Inferior parietal cortex (tissue), 1 donor: ENCODE measurements around the gene ZRANB3.

Experiments
- DNase-seq: peaks from one replicate; pipeline ENCODE4 v3.0.0-alpha.2; 2016; ENCODE audit errors: extremely low spot score

ZRANB3 gene

DNA sequence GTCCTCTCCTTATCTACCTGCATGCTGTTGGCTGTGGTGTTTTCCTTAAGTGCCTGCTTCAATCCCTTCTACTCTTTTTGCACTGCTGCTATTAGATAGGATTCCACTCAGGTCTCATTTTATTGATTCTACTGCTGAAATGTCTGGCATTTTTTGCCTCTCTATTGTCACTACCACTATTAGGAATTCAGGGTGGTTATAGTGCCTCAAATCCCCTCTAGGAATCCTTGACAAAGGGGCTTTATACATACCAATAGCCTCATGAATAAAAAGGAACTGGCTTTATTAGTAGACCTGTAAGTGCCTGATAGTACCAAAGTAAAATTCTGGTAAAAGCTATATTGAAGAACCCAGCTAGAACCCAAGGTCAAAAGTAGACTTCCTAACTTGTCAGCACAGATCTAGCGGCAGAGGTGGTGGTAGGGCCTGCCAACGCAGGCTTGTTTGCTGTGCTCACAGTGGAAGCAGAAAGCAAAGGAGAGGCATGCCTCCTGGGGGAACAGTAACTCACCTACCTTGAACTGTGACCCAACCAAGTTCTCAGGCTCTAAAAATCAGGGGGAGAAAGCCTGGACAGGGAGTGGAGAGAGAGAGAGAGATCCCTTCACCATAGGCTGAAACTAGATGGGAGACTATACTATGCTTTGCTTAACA lies 278.1 kb downstream of the ZRANB3 start:
- DNase-seq: no peak

DNA sequence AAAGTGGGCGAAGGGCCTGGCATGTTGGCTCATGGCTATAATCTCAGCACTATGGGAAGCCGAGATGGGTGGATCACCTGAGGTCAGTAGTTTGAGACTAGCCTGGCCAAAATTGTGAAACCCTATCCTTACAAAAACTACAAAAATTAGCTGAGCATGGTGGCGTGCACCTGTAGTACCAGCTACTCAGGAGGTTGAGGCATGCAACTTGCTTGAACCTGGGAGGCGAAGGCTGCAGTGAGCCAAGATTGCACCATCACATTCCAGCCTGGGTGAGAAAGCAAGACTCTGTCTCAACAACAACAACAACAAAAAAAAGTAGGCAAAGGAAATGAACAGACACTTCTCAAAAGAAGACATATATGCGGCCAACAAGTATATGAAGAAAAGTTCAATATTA lies 282.4 kb downstream of the ZRANB3 start:
- DNase-seq: no peak

DNA sequence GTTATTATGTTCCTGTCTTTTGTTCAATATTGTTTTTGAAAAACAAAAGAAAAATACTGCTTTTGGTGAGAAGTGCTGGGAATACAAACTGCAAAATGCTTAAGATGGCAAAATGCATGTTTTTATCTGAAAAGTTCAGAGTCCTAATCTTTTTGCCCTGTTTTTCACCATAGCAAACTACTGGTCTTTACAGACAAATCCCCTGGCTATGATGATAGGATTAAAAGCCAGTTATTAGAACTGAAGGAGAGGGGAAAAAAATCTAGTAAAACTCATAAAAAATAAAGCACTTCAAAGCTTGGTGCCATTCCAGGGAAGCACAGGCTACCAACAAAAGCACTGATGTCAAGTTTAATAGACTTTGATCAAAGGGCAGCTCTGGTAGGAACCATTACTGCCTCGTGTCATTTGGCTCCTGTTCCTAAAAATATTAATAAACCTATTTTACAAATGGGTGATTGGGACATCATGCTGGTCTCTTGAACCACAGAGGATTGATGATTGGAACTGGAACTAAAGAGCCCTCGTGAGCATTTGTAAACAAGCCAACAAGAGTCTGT lies 284.2 kb downstream of the ZRANB3 start:
- no peak for DNase-seq

DNA sequence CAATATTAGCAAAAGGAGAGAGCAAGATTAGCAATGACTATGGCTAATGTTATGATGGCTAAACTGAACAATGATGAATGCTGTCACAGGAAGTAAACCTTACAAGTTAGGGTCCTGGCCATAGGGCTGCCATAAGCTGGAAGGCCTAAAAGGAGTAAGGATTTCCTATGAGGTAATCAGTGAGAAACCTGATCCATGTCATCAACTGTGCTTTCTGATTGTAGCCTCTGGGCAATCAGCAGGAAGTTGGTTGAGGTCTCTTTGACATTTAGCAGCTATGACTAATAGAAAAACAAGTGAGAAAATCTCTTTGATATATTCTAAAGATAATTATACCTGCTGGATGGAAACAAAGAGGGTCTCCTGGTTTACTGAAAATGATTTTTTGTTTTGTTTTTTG lies 285.9 kb downstream of the ZRANB3 start:
- DNase-seq: no peak

DNA sequence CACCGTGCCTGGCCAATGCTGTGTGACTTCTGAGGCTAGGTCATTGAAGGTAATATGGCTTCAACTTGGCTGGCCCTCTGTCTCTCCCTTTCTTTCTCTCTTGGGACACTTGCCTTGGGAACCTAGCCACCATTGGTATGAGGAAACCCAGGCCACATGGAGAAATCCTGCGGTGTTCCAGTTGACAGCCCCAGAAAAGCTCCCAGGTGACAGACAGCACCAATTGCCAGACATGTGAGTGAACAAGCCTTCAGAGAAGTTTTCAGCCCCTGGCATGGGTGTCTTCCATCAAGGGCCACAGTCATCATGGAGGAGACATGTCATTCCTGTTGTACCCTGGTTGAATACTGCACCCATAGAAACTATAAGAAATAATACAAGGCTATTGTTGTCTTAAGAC lies 292.4 kb downstream of the ZRANB3 start:
- DNase-seq: no peak

DNA sequence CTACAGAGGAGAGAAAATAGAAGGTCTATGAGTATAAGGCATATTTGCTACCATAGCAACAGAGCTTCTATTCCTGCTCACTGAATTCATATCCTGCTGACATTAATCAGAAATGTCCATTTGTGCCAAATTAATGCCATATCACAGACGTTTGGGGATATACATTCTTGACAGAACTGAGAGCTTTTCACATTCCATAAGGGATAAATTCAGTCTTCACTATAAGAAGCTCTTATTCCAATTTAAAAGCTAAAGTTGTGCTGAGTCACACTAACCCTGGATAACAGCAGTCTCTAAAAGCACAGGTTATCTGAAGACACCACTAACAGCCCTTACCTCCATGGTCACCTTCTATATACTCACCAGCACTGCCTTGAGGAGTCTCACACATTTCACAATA lies 300.9 kb downstream of the ZRANB3 start:
- peak; percentile 42 for DNase-seq

DNA sequence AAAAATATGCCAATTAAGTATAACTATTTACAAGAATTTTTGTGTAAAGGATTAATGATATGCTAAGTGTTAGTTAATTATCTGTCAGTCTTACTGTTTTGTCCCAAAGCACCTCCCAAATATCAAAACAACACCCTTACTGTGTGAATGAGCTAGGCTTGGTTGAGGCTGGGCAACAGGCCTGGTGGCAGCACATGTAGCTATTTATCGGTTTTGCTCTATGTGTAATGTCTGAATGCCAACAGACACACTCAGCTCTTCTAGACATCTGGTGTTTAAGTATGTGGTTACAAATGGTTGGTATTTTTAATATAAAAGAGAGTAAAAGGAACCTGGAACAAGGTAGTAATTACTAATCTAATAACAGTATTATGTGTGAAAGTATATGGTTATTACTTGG lies 303.6 kb downstream of the ZRANB3 start:
- DNase-seq: peak; percentile 24

DNA sequence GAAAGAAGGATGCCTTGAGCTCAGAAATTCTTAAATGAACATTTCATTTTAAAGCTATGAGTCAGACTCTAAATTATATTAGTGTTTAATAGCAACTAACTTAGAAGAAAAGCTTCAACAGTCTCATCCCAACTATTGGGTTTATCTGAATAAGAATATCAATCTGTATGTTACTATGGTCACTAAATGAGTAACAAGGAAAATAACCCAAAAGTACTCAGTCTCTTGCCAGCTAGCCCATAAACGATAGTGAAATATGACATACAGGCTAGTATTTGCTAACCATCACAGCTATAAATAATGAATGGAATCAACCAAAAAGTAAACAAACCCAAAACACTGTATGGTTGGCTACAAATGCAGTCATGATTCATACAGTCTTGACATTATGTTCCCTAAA lies 304.1 kb downstream of the ZRANB3 start:
- no peak for DNase-seq

DNA sequence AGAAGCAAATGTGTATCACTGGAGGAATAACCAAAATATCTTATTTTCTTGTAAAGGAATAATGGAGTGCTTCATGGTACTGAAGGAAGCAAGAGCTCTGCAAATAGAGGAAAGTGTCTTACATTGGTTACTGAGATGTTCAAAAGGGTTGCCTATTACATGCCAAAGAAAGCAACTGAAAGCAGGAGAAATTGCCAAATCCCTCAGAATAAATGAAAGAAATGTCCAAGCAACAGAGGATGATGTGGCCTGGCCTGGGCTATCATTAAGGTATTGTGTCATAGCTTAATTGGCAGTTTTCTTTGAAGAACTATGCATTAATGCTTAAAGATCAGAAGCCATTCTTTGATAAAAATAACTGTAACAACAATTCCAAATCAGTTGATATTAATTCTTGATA lies 305.2 kb downstream of the ZRANB3 start:
- DNase-seq: no peak

DNA sequence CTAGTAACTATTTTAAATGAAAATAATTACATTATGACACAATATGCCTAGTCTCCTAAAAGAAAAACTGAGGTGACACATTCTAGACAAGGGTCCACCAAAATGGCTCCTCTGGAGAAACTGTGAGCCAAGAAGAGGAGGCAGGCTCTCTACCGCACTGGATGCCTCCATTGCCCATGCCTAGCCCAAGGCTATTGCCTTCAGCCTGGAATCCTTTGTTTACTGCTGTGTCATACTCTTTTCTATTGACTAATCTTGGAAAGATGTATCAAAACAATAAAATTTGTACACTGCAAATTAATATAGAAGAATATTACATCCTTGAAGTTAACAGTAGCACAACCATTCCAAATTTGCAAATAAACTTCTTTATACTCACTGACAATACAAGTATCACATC lies 311.8 kb downstream of the ZRANB3 start:
- DNase-seq: no peak

DNA sequence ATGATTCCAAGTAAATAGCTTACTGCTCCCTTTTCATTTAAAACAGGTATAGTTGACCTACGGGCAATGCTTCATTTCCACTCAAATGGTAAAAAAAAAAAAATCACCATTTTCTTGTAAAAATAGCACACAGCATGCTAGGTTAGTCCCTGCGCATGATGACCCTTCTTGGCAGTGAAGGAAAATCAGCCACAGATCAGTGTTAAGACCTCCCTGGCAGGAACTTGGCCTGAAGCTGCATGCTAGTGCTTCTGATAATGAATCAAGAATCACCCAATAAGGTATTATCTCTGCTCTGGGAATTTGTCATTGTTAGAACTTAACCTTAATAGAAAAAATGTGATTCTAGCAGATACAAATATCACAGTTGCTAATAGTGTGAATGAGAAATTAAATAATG lies 312.6 kb downstream of the ZRANB3 start:
- DNase-seq: no peak

DNA sequence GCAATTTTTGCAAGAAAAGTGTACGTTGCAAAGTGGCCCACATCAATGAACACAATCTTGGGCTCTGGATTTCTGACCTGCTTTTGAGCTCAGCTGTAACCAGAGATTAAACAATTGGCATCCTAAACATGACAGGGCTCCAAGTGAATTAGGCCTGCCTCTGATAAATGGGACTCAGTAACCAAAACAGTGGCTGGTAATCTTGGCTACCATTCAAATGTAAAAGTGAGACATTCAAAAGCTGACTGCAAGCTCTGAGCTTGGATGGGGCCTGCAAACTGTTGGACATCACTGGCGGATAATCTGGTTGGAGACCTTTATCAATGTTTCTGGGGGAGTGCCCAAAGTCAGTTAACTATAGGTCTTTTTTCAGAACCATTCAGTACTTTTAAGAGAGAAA lies 318.3 kb downstream of the ZRANB3 start:
- no peak for DNase-seq

DNA sequence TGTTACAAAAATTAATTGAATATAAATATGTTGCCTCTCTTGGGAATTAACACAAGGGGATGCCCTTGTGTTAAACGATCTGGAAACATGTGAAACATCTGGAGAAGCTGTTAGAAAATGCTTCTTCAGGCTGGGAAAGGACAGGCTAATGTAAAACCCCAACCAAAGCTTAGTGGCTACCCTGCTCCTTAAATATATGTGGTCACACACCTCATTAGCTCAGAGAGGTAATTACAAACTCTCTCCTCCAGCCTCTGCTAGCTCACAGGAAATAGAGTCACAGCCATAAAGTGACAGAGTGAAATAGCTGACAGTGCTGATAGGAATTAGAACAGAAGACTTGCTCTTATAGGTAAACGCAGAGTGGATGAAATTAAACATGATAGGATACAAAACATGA lies 323.0 kb downstream of the ZRANB3 start:
- DNase-seq: no peak

DNA sequence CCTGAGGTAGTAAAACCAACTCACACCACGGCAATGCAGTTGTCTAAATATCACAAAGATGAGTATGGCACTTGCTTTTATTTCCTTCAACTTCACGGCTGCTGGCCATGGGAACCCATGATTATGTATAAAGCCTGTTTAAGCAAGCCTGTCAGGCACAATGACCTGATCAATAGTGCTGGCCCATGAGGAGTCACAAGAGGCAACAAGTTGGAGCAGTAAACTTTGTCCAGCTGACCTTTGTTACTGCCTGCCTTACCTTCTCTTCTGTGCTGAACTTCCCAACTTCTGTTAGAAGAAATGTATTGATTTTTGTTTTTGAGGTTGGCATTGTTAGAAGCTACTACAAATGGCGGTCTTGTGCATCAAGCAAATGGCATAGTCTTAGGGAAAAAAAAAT lies 327.1 kb downstream of the ZRANB3 start:
- DNase-seq: no peak

DNA sequence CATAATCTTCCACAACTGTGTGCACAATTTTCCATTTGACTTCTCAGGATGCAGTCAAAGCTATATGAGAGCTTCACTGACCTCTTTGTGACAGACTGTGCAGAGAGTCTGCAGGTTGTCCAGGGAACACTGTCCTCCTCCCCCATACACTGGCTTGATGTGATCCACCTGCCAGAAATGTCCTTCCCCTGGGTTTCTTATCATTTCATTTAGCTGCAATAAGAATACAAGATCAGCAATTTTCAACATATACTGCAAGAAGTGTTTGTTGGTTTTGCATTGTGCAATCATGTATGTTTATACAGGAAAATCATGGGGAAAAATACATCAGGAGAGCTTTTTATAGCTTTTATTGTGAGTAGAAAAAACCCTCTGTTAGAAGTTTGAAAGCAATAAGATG lies 328.3 kb downstream of the ZRANB3 start:
- DNase-seq: no peak

DNA sequence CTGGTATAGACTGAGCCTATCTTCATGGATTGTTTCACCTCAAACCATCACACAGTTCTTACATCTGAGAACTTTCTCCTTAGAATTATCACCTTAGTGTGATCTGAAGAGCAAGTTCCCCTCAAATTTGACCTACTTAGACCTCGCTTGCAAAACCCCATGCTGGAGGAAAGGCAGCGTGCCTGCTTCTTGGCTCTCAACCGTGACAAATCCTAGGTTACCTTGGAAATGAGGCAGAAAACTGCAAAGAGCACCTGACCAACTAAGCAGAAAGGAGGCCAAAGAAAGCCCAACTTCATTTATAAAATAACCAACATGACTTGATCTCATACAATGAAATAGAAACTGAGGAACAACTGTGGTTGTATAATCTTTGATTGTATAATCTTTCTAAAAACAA lies 332.5 kb downstream of the ZRANB3 start:
- DNase-seq: no peak

DNA sequence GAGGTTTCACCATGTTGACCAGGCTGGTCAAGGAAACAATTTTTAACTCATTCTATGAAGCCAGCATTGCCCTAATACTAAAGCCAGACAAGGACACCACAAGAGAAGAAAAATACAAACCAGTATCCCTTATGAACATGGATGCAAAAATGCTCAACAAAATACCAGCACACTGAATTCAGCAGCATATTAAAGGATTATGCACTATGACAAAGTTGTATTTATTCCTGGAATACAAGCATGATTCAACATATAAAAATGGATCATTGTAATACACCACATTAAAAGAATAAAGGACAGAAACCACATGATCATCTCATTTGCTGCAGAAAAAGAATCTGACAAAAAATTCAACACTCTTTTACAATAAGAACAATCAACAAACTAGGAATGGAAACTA lies 340.2 kb downstream of the ZRANB3 start:
- DNase-seq: no peak

DNA sequence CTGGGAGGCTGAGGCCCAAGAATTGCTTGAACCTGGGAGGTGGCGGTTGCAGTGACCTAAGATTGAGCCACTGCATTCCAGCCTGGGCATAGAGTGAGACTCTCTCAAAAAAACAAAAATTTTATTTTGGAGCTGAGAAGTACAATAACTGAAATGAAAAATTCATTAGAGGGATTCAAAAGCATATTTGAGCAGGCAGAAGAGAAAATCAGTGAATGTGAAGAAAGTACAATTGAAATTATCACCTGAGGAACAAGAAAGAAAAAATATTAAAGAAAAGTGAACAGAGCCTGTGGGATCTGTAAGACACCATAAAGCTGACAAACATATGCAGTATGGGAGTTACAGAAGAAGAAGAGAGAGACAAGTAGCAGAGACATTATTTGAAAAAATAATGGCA lies 341.9 kb downstream of the ZRANB3 start:
- DNase-seq: no peak

DNA sequence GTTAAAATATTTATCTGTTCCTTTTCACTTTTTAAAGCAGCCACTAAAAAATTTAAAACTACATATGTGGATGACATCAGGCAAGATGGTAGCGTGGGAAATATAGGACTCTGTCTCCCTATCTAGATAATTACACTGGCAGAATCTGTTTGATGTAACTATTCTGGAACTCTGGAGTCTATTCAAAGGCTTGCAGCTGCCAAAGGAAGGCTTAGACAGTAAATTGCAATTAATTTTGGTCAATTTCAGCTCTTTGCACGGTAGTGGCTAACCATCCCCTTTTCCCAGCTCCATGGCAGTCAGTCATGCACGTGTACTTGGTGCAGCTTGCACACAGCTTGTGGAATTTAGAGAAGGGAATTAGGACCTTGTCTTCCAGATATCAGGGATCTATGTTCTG lies 343.7 kb downstream of the ZRANB3 start:
- no peak for DNase-seq

DNA sequence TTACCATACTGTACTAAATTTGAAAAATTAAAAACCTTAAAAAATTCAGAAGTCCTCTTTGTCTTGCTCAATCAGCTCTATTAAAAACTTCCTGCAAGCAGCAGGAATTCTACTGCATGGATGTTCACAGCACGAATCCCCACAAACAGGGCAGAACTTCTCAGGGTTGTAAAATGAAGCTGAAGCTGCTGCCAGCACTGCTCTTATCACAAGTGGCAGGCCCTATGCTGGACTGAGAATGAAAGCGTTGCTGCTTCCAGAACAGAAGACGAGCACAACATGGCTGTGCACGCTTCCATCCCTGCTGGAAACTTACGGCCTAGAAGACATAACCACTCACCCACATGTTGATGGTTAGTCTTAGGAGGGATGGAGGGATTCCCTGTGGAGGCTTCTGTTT lies 345.0 kb downstream of the ZRANB3 start:
- DNase-seq: no peak

DNA sequence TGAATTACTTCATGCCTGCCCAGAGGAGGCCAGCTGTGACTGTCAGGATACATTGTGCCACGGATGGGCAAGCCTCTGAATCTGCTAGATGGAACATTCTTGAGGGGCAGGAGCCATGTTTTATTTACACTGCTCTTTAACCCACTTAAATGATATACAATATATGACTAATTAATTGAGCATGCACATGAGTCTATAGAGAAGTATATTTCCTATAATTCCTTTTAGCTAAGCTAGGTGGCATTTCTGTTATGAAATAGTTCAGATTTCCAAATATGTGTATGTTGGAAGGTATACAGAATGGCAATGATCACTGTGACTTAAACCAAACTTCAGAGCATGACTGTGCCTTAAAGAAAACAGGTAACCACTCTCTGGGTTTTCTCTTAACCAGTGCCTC lies 347.2 kb downstream of the ZRANB3 start:
- DNase-seq: no peak

DNA sequence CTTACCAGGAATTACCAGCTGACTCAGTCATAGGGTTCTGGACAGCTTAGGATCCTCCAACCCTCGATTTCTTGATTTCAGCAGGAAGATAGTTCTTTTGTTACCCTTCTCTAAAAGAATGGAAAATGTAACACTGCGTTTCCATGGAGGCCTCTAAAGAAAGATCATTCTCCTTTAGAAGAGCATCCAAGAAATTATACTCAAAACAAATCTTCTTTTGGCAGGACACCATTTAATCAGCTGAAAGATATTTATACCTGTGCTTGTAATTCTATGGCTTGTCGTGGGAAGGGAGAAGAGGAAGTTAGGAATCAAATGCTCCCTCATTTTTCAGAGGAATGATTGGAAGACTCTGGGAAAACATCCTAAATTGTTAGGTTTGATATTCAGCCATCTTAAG lies 348.4 kb downstream of the ZRANB3 start:
- peak; percentile 65 for DNase-seq

DNA sequence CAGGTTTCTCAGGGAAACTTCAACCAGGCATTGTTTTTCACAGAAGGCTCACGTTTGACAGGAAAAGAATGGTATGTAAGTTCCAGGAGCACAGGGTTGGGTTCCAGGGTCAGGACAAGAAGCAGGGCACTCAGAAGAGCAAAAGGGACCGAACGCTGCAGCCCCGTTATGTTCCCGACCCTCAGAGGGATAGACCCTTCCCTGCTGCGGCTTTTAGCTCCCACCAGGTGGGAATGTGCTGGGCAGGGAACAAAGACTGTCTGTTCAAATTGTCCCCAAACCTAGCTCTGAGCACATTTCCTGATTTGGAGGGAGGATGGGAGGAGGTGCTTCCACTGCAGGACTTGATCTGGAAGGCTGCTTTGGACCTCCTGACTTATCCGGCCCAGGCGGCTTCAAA lies 348.8 kb downstream of the ZRANB3 start:
- no peak for DNase-seq

DNA sequence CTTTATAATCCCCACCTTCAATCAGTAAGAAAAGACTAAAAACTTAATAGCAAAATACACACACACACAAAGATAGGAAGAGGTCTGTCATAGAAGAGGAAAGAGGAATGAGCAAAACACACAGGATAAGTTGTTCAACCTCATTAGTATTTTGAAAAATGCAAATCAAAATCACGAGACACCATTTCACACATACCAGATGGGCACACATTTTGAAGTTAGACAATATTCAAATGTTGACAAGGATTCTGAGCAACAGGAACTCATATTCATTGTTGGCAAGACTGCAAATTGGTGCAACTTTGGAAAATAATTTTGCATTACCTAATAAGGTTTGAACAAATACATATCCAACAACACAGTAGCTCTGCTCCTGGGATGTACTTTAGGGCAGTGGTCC lies 351.3 kb downstream of the ZRANB3 start:
- DNase-seq: no peak
